ENCODE measurements around the gene TTYH2. TPM values are rescaled to one million over a fixed set of nuclear protein-coding genes. Genes with fewer than 3 reads are reported as not detected.

Gene TTYH2
- total RNA-seq, 1 experiment from 2014 or later = 1.5 TPM

GRCh38 chr17:74165797-74166365 is 47.5 kb upstream of the TTYH2 start:
- no peak for DNase-seq
- peaks cover 98% of the 10 kb centered on the region for H3K27me3 ChIP-seq (ENCODE audit: insufficient read depth, low read depth)
- no peak overlapping the region for H2AFZ ChIP-seq
- no peaks in the 10 kb centered on the region for H3K79me2 ChIP-seq (ENCODE audit: low read depth)
- no peaks in the 10 kb centered on the region for H3F3A ChIP-seq (ENCODE audit: insufficient read depth, low read depth)
- TF ChIP-seq CTCF (conservative IDR thresholded peaks at IDR 0.05) = no peak
- no peak for TF ChIP-seq EZH2 (IDR thresholded peaks at IDR 0.05; ENCODE audit: low read depth)
- no TSS peak for BruUV-seq (replicated peaks)
- H3K36me3 ChIP-seq (ENCODE audit: low read depth) = no peaks in the 10 kb centered on the region
- 0 out of 2 replicates have a peak, but pooled peaks cover under 1% of the 10 kb centered on the region for H4K20me1 ChIP-seq (ENCODE audit: insufficient read depth)
- no peak overlapping the region for H3K4me2 ChIP-seq
- no peak overlapping the region for H3K4me3 ChIP-seq
- H3K9me2 ChIP-seq (ENCODE audit: insufficient read depth) = no peaks in the 10 kb centered on the region
- ChIA-PET CTCF (no interaction called here), POLR2A (ENCODE audit: unreplicated experiment) (no interaction called here)
- intact Hi-C loops (cut with micrococcal nuclease; ENCODE audit: unreplicated experiment) = no loop called here
- H3K27ac ChIP-seq = no peak overlapping the region
- no peaks in the 10 kb centered on the region for H3K9me3 ChIP-seq (ENCODE audit: insufficient read depth, low read depth)
- no peaks in the 10 kb centered on the region for H3K4me1 ChIP-seq (replicated peaks; ENCODE audit: insufficient read depth)

- Histone ChIP-seq H2AFZ (no peak overlapping the region), H3F3A (ENCODE audit: insufficient read depth, low read depth) (no peaks in the 10 kb centered on the region), H3K9me3 (ENCODE audit: insufficient read depth, low read depth) (no peaks in the 10 kb centered on the region), H3K4me3 (no peak overlapping the region), H3K4me2 (no peak overlapping the region), H3K27ac (no peak overlapping the region), H3K36me3 (ENCODE audit: low read depth) (no peaks in the 10 kb centered on the region), H3K9me2 (ENCODE audit: insufficient read depth) (no peaks in the 10 kb centered on the region), H3K4me1 (replicated peaks; ENCODE audit: insufficient read depth) (no peaks in the 10 kb centered on the region), H3K79me2 (ENCODE audit: low read depth) (no peaks in the 10 kb centered on the region), H4K20me1 (ENCODE audit: insufficient read depth) (no peaks in the 10 kb centered on the region), H3K27me3 (ENCODE audit: insufficient read depth, low read depth) (peaks cover 93% of the 10 kb centered on the region)
- TF ChIP-seq CTCF (conservative IDR thresholded peaks at IDR 0.05) = no peak
- TF ChIP-seq EZH2 (IDR thresholded peaks at IDR 0.05; ENCODE audit: low read depth) = no peak
- CTCF ChIA-PET = no interaction called here
- no TSS peak for BruUV-seq (replicated peaks)
- DNase-seq = no peak
- POLR2A ChIA-PET (ENCODE audit: unreplicated experiment) = no interaction called here
- intact Hi-C loops (cut with micrococcal nuclease; ENCODE audit: unreplicated experiment) = loop anchor here (10.0 kb wide), 1 partner anchor 916 kb away; no protein-coding TSS in a partner anchor
Measured at GRCh38 chr17:74170924-74171323, 42.4 kb upstream of the TTYH2 start.

GRCh38 chr17:74172700-74173099 is 40.7 kb upstream of the TTYH2 start:
- DNase-seq = no peak
- Histone ChIP-seq H3K79me2 (ENCODE audit: low read depth) (no peaks in the 10 kb centered on the region), H4K20me1 (ENCODE audit: insufficient read depth) (no peaks in the 10 kb centered on the region), H2AFZ (no peak overlapping the region), H3F3A (ENCODE audit: insufficient read depth, low read depth) (no peaks in the 10 kb centered on the region), H3K9me3 (ENCODE audit: insufficient read depth, low read depth) (no peaks in the 10 kb centered on the region), H3K36me3 (ENCODE audit: low read depth) (no peaks in the 10 kb centered on the region), H3K9me2 (ENCODE audit: insufficient read depth) (no peaks in the 10 kb centered on the region), H3K4me1 (replicated peaks; ENCODE audit: insufficient read depth) (no peaks in the 10 kb centered on the region), H3K4me3 (no peak overlapping the region), H3K4me2 (no peak overlapping the region), H3K27me3 (ENCODE audit: insufficient read depth, low read depth) (peaks cover 90% of the 10 kb centered on the region), H3K27ac (no peak overlapping the region)
- BruUV-seq (replicated peaks) = no TSS peak
- intact Hi-C loops (cut with micrococcal nuclease; ENCODE audit: unreplicated experiment) = loop anchor here (10.0 kb wide), 1 partner anchor 918 kb away; no protein-coding TSS in a partner anchor
- TF ChIP-seq EZH2 (IDR thresholded peaks at IDR 0.05; ENCODE audit: low read depth) (no peak), CTCF (conservative IDR thresholded peaks at IDR 0.05) (no peak)
- POLR2A ChIA-PET (ENCODE audit: unreplicated experiment) = no interaction called here
- CTCF ChIA-PET = no interaction called here
